MCF 10A (cell line): ENCODE results near the gene ANO8. TPM values are rescaled to one million over a fixed set of nuclear protein-coding genes. Genes with fewer than 3 reads are reported as not detected.

ENCODE experiments used
- BruUV-seq: library from RNA; stranded (reverse); fragments of 400-500 nt; replicated peaks from 2 replicates; lab custom pipeline; 2021; lab: Mats Ljungman, UMichigan
- CTCF ChIA-PET: fragments of 300-600 bp; sonication (Branson Sonifier 250); formaldehyde crosslinking; extraction: SDS; loops from one replicate; lab custom pipeline; 2021; ENCODE audit warnings: antibody characterized with exemption, inconsistent platforms; lab: Yijun Ruan, JAX
- POLR2A ChIA-PET: fragments of 300-600, 350-650 bp; sonication (Branson Sonifier 250); formaldehyde crosslinking; extraction: SDS; loops from one replicate; lab custom pipeline; 2020; ENCODE audit warnings: antibody characterized with exemption, inconsistent platforms; lab: Yijun Ruan, JAX
- DNase-seq: peaks from one replicate; pipeline ENCODE4 v3.0.0-alpha.2; 2018; ENCODE audit not compliant: unreplicated experiment
- H3K27ac Mint-ChIP-seq: one replicate; pipeline ENCODE4 v1.8.0; 2022; ENCODE audit warnings: mild to moderate bottlenecking, low read depth, mixed read lengths; ENCODE audit not compliant: unreplicated experiment
- H3K27me3 Mint-ChIP-seq: one replicate; pipeline ENCODE4 v1.8.0; 2022; ENCODE audit warnings: mixed read lengths; ENCODE audit not compliant: insufficient read depth, unreplicated experiment
- H3K36me3 Mint-ChIP-seq: one replicate; pipeline ENCODE4 v1.8.0; 2022; ENCODE audit warnings: mild to moderate bottlenecking, moderate library complexity, mixed read lengths; ENCODE audit not compliant: insufficient read depth, unreplicated experiment
- H3K4me1 Mint-ChIP-seq: one replicate; pipeline ENCODE4 v1.8.0; 2022; ENCODE audit warnings: mixed read lengths; ENCODE audit not compliant: insufficient read depth, unreplicated experiment
- H3K4me3 Mint-ChIP-seq: one replicate; pipeline ENCODE4 v1.8.0; 2022; ENCODE audit warnings: mild to moderate bottlenecking, moderate library complexity, mixed read lengths; ENCODE audit not compliant: unreplicated experiment
- H3K9me3 Mint-ChIP-seq: one replicate; pipeline ENCODE4 v1.8.0; 2022; ENCODE audit warnings: mixed read lengths; ENCODE audit not compliant: unreplicated experiment
- CTCF ChIP-seq: fragments of 200-600 bp; IDR thresholded peaks from one replicate; pipeline ENCODE4 v1.8.0; 2022; ENCODE audit warnings: antibody characterized with exemption, mild to moderate bottlenecking; ENCODE audit not compliant: unreplicated experiment
- intact Hi-C: fragments of 100-400 bp; cut with micrococcal nuclease; formaldehyde crosslinking; loops from 2 replicates; pipeline ENCODE4 v1.14.1; 2022
- total RNA-seq: library from RNA; stranded (reverse); gene quantifications from 2 replicates; pipeline ENCODE4 v1.2.3, GENCODE V29; 2022

ANO8 gene
- total RNA-seq, 1 experiment from 2014 or later = 13.0 TPM

- no peak overlapping the region for H3K27ac Mint-ChIP-seq
- H3K9me3 Mint-ChIP-seq = no peaks in the 10 kb centered on the region
- CTCF ChIA-PET = interaction anchor here (0.6 to 0.7 kb wide), 2 partner anchors 18 to 32 kb away, joined by 3 to 4 read pairs; no protein-coding TSS in a partner anchor
- no TSS peak for BruUV-seq
- no peak for DNase-seq
- TF ChIP-seq CTCF = no peak
- POLR2A ChIA-PET = no interaction called here
- intact Hi-C loops = no loop called here
- peak overlapping the region; percentile 21 for H3K4me3 Mint-ChIP-seq
- peaks cover 5% of the 10 kb centered on the region for H3K4me1 Mint-ChIP-seq
- no peaks in the 10 kb centered on the region for H3K27me3 Mint-ChIP-seq
- H3K36me3 Mint-ChIP-seq = peaks cover 40% of the 10 kb centered on the region
These were observed 6.8 kb downstream of the ANO8 start for GRCh38 chr19:17327654-17328516.

- no TSS peak for BruUV-seq
- Mint-ChIP-seq H3K36me3 (peaks cover 47% of the 10 kb centered on the region), H3K4me3 (peak overlapping the region; percentile 21), H3K27ac (no peak overlapping the region), H3K9me3 (no peaks in the 10 kb centered on the region), H3K27me3 (no peaks in the 10 kb centered on the region), H3K4me1 (peaks cover 5% of the 10 kb centered on the region)
- CTCF ChIA-PET = interaction anchor here (0.6 to 1.5 kb wide), 3 partner anchors 10 to 32 kb away, joined by 3 to 4 read pairs (median 3); no protein-coding TSS in a partner anchor
- no peak for TF ChIP-seq CTCF
- DNase-seq = no peak
- intact Hi-C loops = no loop called here
- POLR2A ChIA-PET = interaction anchor here (1.0 to 2.2 kb wide), 5 partner anchors 9 to 21 kb away, joined by 3 to 10 read pairs (median 7); partner anchors contain the start of gene DDA1
These were observed 7.5 kb downstream of the ANO8 start for GRCh38 chr19:17327068-17327653.

- peaks cover 48% of the 10 kb centered on the region for H3K36me3 Mint-ChIP-seq
- ChIA-PET POLR2A (interaction anchor here (0.6 to 2.2 kb wide), 6 partner anchors 9 to 1020 kb away, joined by 3 to 10 read pairs (median 6); partner anchors contain the start of gene DDA1), CTCF (interaction anchor here (0.5 to 1.5 kb wide), 2 partner anchors 9 to 493 kb away, joined by 3 read pairs; no protein-coding TSS in a partner anchor)
- intact Hi-C loops = no loop called here
- no peak overlapping the region for H3K27ac Mint-ChIP-seq
- no TSS peak for BruUV-seq
- DNase-seq = peak; percentile 43
- no peak for TF ChIP-seq CTCF
- peaks cover 5% of the 10 kb centered on the region for H3K4me1 Mint-ChIP-seq
- no peaks in the 10 kb centered on the region for H3K9me3 Mint-ChIP-seq
- H3K27me3 Mint-ChIP-seq = no peaks in the 10 kb centered on the region
- no peak overlapping the region for H3K4me3 Mint-ChIP-seq
These were observed 8.1 kb downstream of the ANO8 start for GRCh38 chr19:17326595-17326966.
